ENCODE results near the gene SLC35E1. TPM values are rescaled to one million over a fixed set of nuclear protein-coding genes. Genes with fewer than 3 reads are reported as not detected.
A peak's percentile ranks its signal among the peaks of the same experiment; 100 is the strongest.

Gene SLC35E1
- total RNA-seq, 6 experiments from 2014 or later: 17.2 to 27.4 (median 20.1) TPM

DNA sequence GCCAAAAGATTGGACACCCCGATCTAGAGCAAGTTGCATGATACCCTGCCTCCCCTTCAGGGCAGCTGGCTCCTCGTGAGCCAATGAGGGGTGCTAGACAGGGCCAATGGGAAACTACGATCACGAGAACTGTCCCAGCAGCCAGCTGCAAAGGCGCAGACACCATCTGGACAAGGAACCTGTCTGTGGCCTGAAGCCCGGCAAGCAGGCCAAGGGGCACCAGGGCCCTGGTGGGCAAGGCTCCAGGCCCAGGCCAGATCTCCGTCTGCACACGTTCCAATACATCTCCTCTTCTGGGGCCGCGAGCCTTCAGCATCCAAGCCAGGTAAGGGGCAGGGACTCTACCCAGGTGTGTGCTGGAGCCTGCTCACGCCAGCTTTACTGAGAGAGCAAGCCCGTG lies 35.6 kb upstream of the SLC35E1 start:
- H3K27ac ChIP-seq: peak overlapping the region; percentile 36 to 52 (median 50)
- peaks cover 0 to 36% (median 18%) of the 10 kb centered on the region in 4 donors for H3K4me1 ChIP-seq
- H3K4me3 ChIP-seq: no peak overlapping the region
- TF ChIP-seq POLR2A (IDR thresholded peaks at IDR 0.05): no peak
- TF ChIP-seq, protein P1, sequence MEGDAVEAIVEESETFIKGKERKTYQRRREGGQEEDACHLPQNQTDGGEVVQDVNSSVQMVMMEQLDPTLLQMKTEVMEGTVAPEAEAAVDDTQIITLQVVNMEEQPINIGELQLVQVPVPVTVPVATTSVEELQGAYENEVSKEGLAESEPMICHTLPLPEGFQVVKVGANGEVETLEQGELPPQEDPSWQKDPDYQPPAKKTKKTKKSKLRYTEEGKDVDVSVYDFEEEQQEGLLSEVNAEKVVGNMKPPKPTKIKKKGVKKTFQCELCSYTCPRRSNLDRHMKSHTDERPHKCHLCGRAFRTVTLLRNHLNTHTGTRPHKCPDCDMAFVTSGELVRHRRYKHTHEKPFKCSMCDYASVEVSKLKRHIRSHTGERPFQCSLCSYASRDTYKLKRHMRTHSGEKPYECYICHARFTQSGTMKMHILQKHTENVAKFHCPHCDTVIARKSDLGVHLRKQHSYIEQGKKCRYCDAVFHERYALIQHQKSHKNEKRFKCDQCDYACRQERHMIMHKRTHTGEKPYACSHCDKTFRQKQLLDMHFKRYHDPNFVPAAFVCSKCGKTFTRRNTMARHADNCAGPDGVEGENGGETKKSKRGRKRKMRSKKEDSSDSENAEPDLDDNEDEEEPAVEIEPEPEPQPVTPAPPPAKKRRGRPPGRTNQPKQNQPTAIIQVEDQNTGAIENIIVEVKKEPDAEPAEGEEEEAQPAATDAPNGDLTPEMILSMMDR (IDR thresholded peaks at IDR 0.05): no peak
- DNase-seq (no peak), ATAC-seq (no peak)
- H3K27me3 ChIP-seq: no peaks in the 10 kb centered on the region
- WGBS (ENCODE audit: insufficient coverage, low coverage, low lambda C conversion rate, missing lambda C conversion rate): 74% methylated on average over 2 of the region's 12 CpGs
- intact Hi-C loops (cut with DNase I): no loop called here
- H3K9me3 ChIP-seq: no peaks in the 10 kb centered on the region
- H3K36me3 ChIP-seq: no peaks in the 10 kb centered on the region

DNA sequence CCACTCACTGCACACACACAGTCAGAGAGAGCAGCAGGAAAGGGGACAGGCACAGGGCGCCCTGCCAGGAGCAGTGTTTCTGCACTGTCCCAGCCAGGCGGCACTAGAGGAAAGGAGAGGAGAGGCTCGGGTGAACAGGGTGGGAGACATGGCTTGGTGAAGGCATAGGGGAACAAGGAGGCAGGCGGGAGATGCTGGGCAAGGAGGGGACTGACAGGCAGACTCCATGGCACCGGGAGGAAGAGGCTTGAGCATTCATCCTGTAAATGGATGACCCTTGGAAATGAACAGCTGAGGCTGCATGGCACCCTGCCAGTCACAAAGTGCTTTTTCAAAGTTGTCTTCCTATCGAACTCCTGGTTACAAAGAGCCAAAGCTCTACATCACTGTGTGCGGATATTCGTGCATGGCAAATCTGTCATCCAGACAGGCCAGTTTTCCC lies 33.4 kb upstream of the SLC35E1 start:
- Histone ChIP-seq H3K36me3 (no peaks in the 10 kb centered on the region), H3K4me1 (peaks cover 0 to 20% (median 9%) of the 10 kb centered on the region in 4 donors), H3K27ac (no peak overlapping the region), H3K4me3 (no peak overlapping the region), H3K9me3 (no peaks in the 10 kb centered on the region), H3K27me3 (no peaks in the 10 kb centered on the region)
- TF ChIP-seq POLR2A (IDR thresholded peaks at IDR 0.05): no peak
- TF ChIP-seq, protein P1 (IDR thresholded peaks at IDR 0.05): no peak
- ATAC-seq (peak; percentile 22 to 29 (median 27)), DNase-seq (peak in 1 of 3 donors; percentile 45)
- intact Hi-C loops (cut with DNase I): no loop called here
- 26% methylated on average over 6 of the region's 8 CpGs for WGBS (ENCODE audit: insufficient coverage, low coverage, low lambda C conversion rate, missing lambda C conversion rate)

DNA sequence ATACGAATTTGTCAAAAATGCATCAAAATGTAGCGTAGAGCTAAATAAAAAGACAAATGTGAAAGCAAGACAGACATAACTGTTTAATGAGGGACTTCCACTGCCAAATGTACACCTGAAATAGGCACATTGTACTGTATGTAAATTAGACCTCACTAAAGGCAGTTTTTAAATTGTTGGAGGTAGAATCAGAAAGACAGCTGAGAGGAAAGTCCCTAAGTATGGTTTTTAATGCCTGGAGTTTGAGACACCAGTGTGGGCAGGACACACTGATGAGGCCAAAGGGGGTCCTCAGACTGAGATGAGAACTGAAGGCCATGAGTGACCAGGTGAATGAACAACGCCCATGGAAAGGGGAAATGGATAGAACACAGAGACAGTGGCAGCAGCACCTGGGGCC lies 32.9 kb upstream of the SLC35E1 start:
- H3K4me1 ChIP-seq: peaks cover 0 to 20% (median 9%) of the 10 kb centered on the region in 4 donors
- intact Hi-C loops (cut with DNase I): no loop called here
- no peak for DNase-seq
- no peak for TF ChIP-seq POLR2A (IDR thresholded peaks at IDR 0.05)
- TF ChIP-seq, protein P1 (IDR thresholded peaks at IDR 0.05): no peak
- no peak overlapping the region for H3K27ac ChIP-seq
- no peaks in the 10 kb centered on the region for H3K9me3 ChIP-seq
- ATAC-seq: no peak
- WGBS (ENCODE audit: insufficient coverage, low coverage, low lambda C conversion rate, missing lambda C conversion rate): 78% methylated on average over 3 of the region's 3 CpGs
- H3K4me3 ChIP-seq: no peak overlapping the region
- no peaks in the 10 kb centered on the region for H3K36me3 ChIP-seq
- H3K27me3 ChIP-seq: no peaks in the 10 kb centered on the region

GRCh38 chr19:16604615-16605014 lies 32.4 kb upstream of the SLC35E1 start:
- no peak overlapping the region for H3K27ac ChIP-seq
- no peak for DNase-seq

More at GRCh38 chr19:16604615-16605014, 32.4 kb upstream of the SLC35E1 start:
- H3K4me3 ChIP-seq: no peak overlapping the region
- no peaks in the 10 kb centered on the region for H3K9me3 ChIP-seq
- ATAC-seq: no peak
- WGBS (ENCODE audit: insufficient coverage, low coverage, low lambda C conversion rate, missing lambda C conversion rate): 73% methylated on average over 3 of the region's 6 CpGs
- intact Hi-C loops (cut with DNase I): no loop called here
- TF ChIP-seq, protein P1 (IDR thresholded peaks at IDR 0.05): no peak
- no peak for TF ChIP-seq POLR2A (IDR thresholded peaks at IDR 0.05)
- H3K4me1 ChIP-seq: peaks cover 0 to 20% (median 9%) of the 10 kb centered on the region in 4 donors
- no peaks in the 10 kb centered on the region for H3K36me3 ChIP-seq
- no peaks in the 10 kb centered on the region for H3K27me3 ChIP-seq

Measured in right lobe of liver (tissue), 6 donors.